NT2/D1 (cell line): ENCODE measurements around the gene RAP2C.

Experiments used
- YY1 ChIP-seq: IDR thresholded peaks from 2 replicates; pipeline ENCODE4 v1.6.1; 2011; ENCODE audit not compliant: insufficient read length, insufficient read depth
- ZNF274 ChIP-seq: IDR thresholded peaks from 2 replicates; pipeline ENCODE4 v1.6.1; 2011; ENCODE audit warnings: mild to moderate bottlenecking, low read depth, low read length

GRCh38 chrX:132267392-132267791 is 48.1 kb upstream of the RAP2C start:
- TF ChIP-seq ZNF274 (no peak), YY1 (no peak)
